Left colon (tissue), 2 donors: Measurements from ENCODE around the gene LRRC58. TPM values are rescaled to one million over a fixed set of nuclear protein-coding genes. Genes with fewer than 3 reads are reported as not detected.

Source experiments
- ATAC-seq: fragments of 200-7000 bp; cut with Tn5 transposase; one replicate; pipeline ENCODE4 v1.9.1; 2020; ENCODE audit warnings: mild to moderate bottlenecking, moderate library complexity
- DNase-seq, 2 donors: peaks; one replicate each; pipeline ENCODE4 v3.0.0-alpha.2; 2020
- intact Hi-C, 2 donors: fragments of 100-400 bp; cut with DNase I in 1 of 2; cut with micrococcal nuclease in 1 of 2; formaldehyde crosslinking; loops; one replicate each; pipeline versions ENCODE4 v1.11.2 to v1.14.0; 2022; cut with DNase I, micrococcal nuclease
- total RNA-seq, 2 donors: library from RNA; stranded (reverse); fragmentation: NEBNext Ultra II Directional; extraction: Animal tissue kit (Norgen Biotek cat#: 25700); gene quantifications; one replicate each; pipeline ENCODE4 v1.2.1, GENCODE V29; 2021
- donor health status: DM: no; HTN: no; CAD: no.
- donor health status: DM: yes; HTN: yes; CAD: no.

The LRRC58 gene
- total RNA-seq, 2 donors from 2014 or later, result 11.3 to 12.1 TPM

GRCh38 chr3:120289636-120290035 is 59.5 kb downstream of the LRRC58 start:
- ATAC-seq (no peak), DNase-seq (no peak)
- intact Hi-C loops, result no loop called here

DNA sequence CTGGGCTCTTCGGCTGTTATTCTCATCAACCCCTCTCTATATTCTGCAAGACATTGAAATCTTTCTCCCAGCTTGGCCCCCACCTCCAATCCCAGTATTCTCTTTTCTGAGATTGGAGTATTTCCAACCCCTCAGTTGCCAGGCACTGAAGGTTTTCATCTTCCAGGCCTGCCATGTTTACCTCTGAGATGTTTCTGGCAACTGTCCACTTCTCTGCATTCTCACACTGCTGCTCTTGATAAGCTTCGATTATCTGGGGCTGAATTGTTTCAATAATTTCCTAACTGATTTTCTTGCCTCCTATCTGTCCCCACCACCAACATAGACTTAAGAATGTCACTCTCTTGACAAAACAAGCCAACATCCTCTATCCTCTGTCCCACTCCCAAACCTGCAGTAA is 62.7 kb downstream of the LRRC58 start:
- intact Hi-C loops, result no loop called here
- no peak for DNase-seq
- no peak for ATAC-seq

- DNase-seq, result no peak
- no peak for ATAC-seq
- intact Hi-C loops, result no loop called here
Measured at GRCh38 chr3:120285508-120285841, 63.7 kb downstream of the LRRC58 start.

DNA sequence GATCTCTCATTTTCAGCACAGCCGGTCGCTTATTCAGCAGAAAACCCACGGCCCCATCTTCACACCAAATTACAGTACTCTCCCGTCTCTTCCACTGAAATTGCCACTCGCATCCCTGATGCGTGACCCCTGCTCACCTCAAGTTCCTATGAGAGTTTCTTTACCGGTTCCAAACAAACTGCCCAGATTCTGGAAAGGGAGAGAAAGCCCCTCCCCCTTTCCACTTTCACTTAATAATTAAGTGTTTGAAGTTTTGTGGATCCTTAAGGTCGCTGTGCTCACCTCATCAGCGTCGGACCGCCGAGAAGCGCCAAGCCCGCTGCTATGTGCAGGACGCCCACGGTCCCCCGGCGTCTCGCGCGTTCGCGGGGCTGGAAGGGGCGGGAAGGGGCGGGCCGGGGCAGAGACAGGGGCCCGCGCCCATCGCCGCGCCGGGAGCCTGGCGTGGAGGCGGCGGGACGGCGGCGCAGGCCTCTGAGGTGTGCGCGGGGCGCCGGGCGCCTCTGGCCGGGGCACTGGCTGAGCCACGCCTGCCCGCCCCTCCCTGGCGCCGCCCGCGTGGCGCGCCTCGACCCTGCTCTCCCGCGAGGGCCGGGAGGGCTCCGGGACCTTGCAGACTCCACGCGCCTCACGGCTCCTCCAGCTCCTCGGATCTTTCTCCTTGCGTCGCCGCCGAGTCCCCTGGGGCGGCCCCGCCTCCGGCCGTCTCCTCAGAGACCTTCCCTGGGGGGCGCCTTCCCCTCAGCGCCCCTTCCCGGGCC is 64.2 kb downstream of the LRRC58 start, which contains the start of gene GPR156:
TSS of gene GPR156 (minus strand) at position 476 of the 761 bp plus-strand sequence. CDS start 41,124 bp downstream, outside the sequence.
- ATAC-seq (peak; percentile 45), DNase-seq (no peak)
- intact Hi-C loops, result no loop called here

DNA sequence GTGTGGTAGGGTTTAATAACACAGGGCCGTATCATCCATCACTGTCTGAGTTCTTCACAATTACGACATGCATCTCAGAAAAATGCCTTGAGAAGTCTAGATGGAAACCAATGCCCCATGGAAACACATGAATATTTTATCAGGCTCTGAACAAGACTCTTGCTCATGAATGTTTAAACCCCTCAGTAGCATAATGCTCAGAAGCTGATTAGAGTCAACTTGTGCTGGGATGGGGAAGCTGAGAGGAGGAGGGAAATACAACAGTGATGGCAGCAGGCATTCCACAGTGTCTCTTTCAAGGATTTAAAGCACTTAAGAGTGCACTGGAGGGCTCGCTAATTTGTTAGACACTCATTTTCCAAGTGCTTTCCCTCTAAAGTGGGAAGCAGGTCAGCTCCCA is 67.9 kb downstream of the LRRC58 start:
- intact Hi-C loops, result no loop called here
- DNase-seq (no peak), ATAC-seq (no peak)

GRCh38 chr3:120280566-120280965 is 68.6 kb downstream of the LRRC58 start:
- no peak for ATAC-seq
- intact Hi-C loops, result no loop called here
- no peak for DNase-seq

- ATAC-seq, result no peak
- intact Hi-C loops, result no loop called here
- DNase-seq, result no peak
Measured at GRCh38 chr3:120280026-120280425, 69.1 kb downstream of the LRRC58 start.

- DNase-seq, result no peak
- intact Hi-C loops, result no loop called here
- ATAC-seq, result no peak
Measured at GRCh38 chr3:120276767-120277166, 72.4 kb downstream of the LRRC58 start.

GRCh38 chr3:120275618-120276017 is 73.5 kb downstream of the LRRC58 start:
- no peak for ATAC-seq
- no peak for DNase-seq
- intact Hi-C loops, result no loop called here

DNA sequence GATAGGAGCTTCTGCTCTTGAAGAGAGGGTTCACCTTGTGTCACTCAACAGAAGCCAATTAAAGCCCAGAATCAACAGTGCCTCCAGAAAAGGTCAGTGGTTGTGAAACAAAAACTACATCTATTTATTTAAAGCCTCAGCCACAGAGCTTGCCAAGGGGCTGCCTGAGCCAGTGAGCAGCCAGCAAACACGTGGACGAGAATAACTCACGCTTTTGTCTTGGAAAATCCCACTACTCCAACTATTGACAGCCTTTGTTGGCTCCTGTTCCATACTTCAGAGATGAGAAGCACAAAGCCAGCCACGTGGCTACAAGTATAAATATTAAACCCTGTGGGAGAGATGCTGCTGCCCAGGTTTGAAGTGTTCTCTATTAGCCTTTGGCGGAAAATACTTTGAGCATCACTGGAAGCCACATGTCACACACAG is 74.4 kb downstream of the LRRC58 start:
- intact Hi-C loops, result no loop called here
- DNase-seq (peak; percentile 11 to 45), ATAC-seq (no peak)

Other genes starting within 250 kb of the LRRC58 start
- gene GPR156, start 64.1 kb downstream of the LRRC58 start, total RNA-seq, result under 1 TPM in 1 of 2 donors, not detected in 1; 0.22 TPM
- 10 to 100 TPM; 34.4 to 61.7 TPM for gene FSTL1, start 101.6 kb upstream of the LRRC58 start, total RNA-seq
- 100 to 1,000 TPM; 151 to 180 TPM for gene NDUFB4, start 247.0 kb upstream of the LRRC58 start, total RNA-seq